HG02588 (cell line): ENCODE results near the gene TMOD2.
A peak's percentile ranks its signal among the peaks of the same experiment; 100 is the strongest.

Experiments
- ATAC-seq: cut with Tn5 transposase; IDR thresholded peaks from one replicate; pipeline ENCODE4 v1.9.1; 2021; ENCODE audit warnings: mild to moderate bottlenecking, moderate library complexity; ENCODE audit not compliant: unreplicated experiment

Gene TMOD2

GRCh38 chr15:51750792-51751696, at the start of gene TMOD2:
Gene TMOD2 (plus strand): TSS chr15:51751597. CDS start chr15:51766442, 14,845 bp downstream.
- ATAC-seq, result peak; percentile 76

- ATAC-seq, result no peak
These were observed 48.7 kb upstream of the TMOD2 start for GRCh38 chr15:51702710-51703109.

- no peak for ATAC-seq
These were observed 45.1 kb upstream of the TMOD2 start for GRCh38 chr15:51706291-51706690.

- ATAC-seq, result no peak
These were observed 44.3 kb upstream of the TMOD2 start for GRCh38 chr15:51706926-51707608.

- ATAC-seq, result no peak
These were observed 43.4 kb upstream of the TMOD2 start for GRCh38 chr15:51708013-51708412.

GRCh38 chr15:51709031-51709430, 42.4 kb upstream of the TMOD2 start:
- ATAC-seq, result no peak

- ATAC-seq, result no peak
These were observed 37.2 kb upstream of the TMOD2 start for GRCh38 chr15:51714162-51714561.

GRCh38 chr15:51714911-51715310, 36.5 kb upstream of the TMOD2 start:
- ATAC-seq, result no peak

GRCh38 chr15:51718219-51718618, 33.2 kb upstream of the TMOD2 start:
- no peak for ATAC-seq

- no peak for ATAC-seq
These were observed 32.7 kb upstream of the TMOD2 start for GRCh38 chr15:51718746-51719145.

GRCh38 chr15:51720201-51720995, 31.0 kb upstream of the TMOD2 start:
- no peak for ATAC-seq

GRCh38 chr15:51721199-51721960, 30.0 kb upstream of the TMOD2 start:
- no peak for ATAC-seq

GRCh38 chr15:51724199-51724598, 27.2 kb upstream of the TMOD2 start:
- ATAC-seq, result no peak

GRCh38 chr15:51724673-51725072, 26.7 kb upstream of the TMOD2 start:
- no peak for ATAC-seq

GRCh38 chr15:51726302-51727073, 24.9 kb upstream of the TMOD2 start:
- peak; percentile 77 for ATAC-seq

- ATAC-seq, result no peak
These were observed 24.1 kb upstream of the TMOD2 start for GRCh38 chr15:51727141-51727897.

- peak; percentile 59 for ATAC-seq
These were observed 19.7 kb upstream of the TMOD2 start for GRCh38 chr15:51731549-51732267.

- ATAC-seq, result no peak
These were observed 18.8 kb upstream of the TMOD2 start for GRCh38 chr15:51732646-51733045.
